Endothelial cell of umbilical vein (primary cell): ENCODE measurements around the gene CROCC. TPM values are rescaled to one million over a fixed set of nuclear protein-coding genes. Genes with fewer than 3 reads are reported as not detected.

Source experiments
- BruUV-seq: library from RNA; stranded (reverse); fragments of 400-500 nt; replicated peaks from 2 replicates; lab custom pipeline; 2021; lab: Mats Ljungman, UMichigan
- CTCF ChIA-PET: fragments of 300-600, 350-600 bp; sonication (Branson Sonifier 250); formaldehyde crosslinking; loops from one replicate; lab custom pipeline; 2021; ENCODE audit warnings: antibody characterized with exemption, inconsistent platforms; lab: Charles Lee
- POLR2A ChIA-PET: fragments of 300-600, 350-600 bp; sonication (Branson Sonifier 250); formaldehyde crosslinking; loops from one replicate; lab custom pipeline; 2021; ENCODE audit warnings: antibody characterized with exemption, inconsistent platforms; lab: Charles Lee
- DNase-seq: peaks from one replicate; pipeline ENCODE4 v3.0.0-alpha.2; 2011; ENCODE audit warnings: low read depth, low spot score
- FAIRE-seq: peaks from 2 replicates; lab custom pipeline; 2011; peaks lifted over from hg19 to GRCh38; lab: Jason Lieb, UNC
- H2AFZ ChIP-seq: 2 replicates; pipeline ENCODE4 v1.6.0; 2012; ENCODE audit warnings: low read depth, low read length, control low read depth, inconsistent platforms
- H3K27ac ChIP-seq: 2 replicates; pipeline ENCODE4 v1.5.1; 2011; ENCODE audit warnings: low read depth, mild to moderate bottlenecking, control low read depth, low read length, moderate library complexity; ENCODE audit not compliant: insufficient read depth
- H3K27me3 ChIP-seq, 2 experiments: 2 replicates each; pipeline versions ENCODE4 v1.6.0 to v1.6.1; 2011; ENCODE audit warnings: low read length in 2 of 2, mixed read lengths in 1 of 2; ENCODE audit not compliant: control insufficient read depth in 2 of 2, insufficient read depth in 2 of 2
- H3K36me3 ChIP-seq, 2 experiments: 2 replicates in 1 of 2; 3 replicates in 1 of 2; pipeline ENCODE4 v1.5.1; 2011; ENCODE audit warnings: low read length in 2 of 2, mild to moderate bottlenecking in 1 of 2, moderate library complexity in 1 of 2; ENCODE audit not compliant: control insufficient read depth in 2 of 2, insufficient read depth in 2 of 2; ENCODE audit errors: extremely low read depth in 1 of 2
- H3K4me1 ChIP-seq: 3 replicates; pipeline ENCODE4 v1.5.1; 2011; ENCODE audit warnings: mild to moderate bottlenecking, low read length; ENCODE audit not compliant: control insufficient read depth, insufficient read depth; ENCODE audit errors: extremely low read depth
- H3K4me2 ChIP-seq: 2 replicates; pipeline ENCODE4 v1.6.1; 2011; ENCODE audit warnings: low read length, control low read depth, mixed read lengths; ENCODE audit not compliant: insufficient read depth
- H3K4me3 ChIP-seq, 3 experiments: fragments of 200-600 bp in 1 of 3; sonication (generic), shearing (Covaris generic) in 1 of 3; replicated peaks in 1 of 3; 2 replicates each; pipeline ENCODE4 v1.5.1; 2011 to 2016; ENCODE audit warnings: control low read depth in 3 of 3, low read length in 3 of 3, mild to moderate bottlenecking in 2 of 3, inconsistent platforms in 1 of 3, low read depth in 1 of 3, moderate library complexity in 1 of 3; ENCODE audit not compliant: insufficient read depth in 1 of 3
- H3K79me2 ChIP-seq: 2 replicates; pipeline ENCODE4 v1.6.0; 2012; ENCODE audit warnings: low read length, inconsistent platforms; ENCODE audit not compliant: control insufficient read depth, insufficient read depth
- H3K9ac ChIP-seq: replicated peaks from 2 replicates; pipeline ENCODE3; 2011; ENCODE audit warnings: low read length, control low read depth; ENCODE audit not compliant: insufficient read depth; ENCODE audit errors: extremely low read depth
- H3K9me1 ChIP-seq: replicated peaks from 3 replicates; pipeline ENCODE4 v1.6.0; 2011; ENCODE audit warnings: mild to moderate bottlenecking, low read length; ENCODE audit not compliant: control insufficient read depth, insufficient read depth; ENCODE audit errors: extremely low read depth
- H3K9me3 ChIP-seq: replicated peaks from 2 replicates; pipeline ENCODE4 v1.5.1; 2012; ENCODE audit warnings: low read length, inconsistent platforms; ENCODE audit not compliant: control insufficient read depth, insufficient read depth
- H4K20me1 ChIP-seq: replicated peaks from 2 replicates; pipeline ENCODE3; 2011; ENCODE audit warnings: mild to moderate bottlenecking, low read length; ENCODE audit not compliant: control insufficient read depth, insufficient read depth; ENCODE audit errors: extremely low read depth
- GATA2 ChIP-seq: IDR thresholded peaks from 2 replicates; pipeline ENCODE4 v1.7.0; 2011; ENCODE audit warnings: low read depth, mild to moderate bottlenecking, moderate library complexity, mixed read lengths, low read length; ENCODE audit not compliant: insufficient read length, insufficient read depth
- dilution Hi-C: fragments of 300-500 bp; cut with MboI; formaldehyde crosslinking; loops from one replicate; pipeline ENCODE4 v1.15.0; 2019; ENCODE audit warnings: low sequenced_read_pairs; ENCODE audit not compliant: extremely low pct_ligation_motif_present
- intact Hi-C: fragments of 100-400 bp; cut with micrococcal nuclease; formaldehyde crosslinking; loops from one replicate; pipeline ENCODE4 v1.10.0; 2022
- polyA plus RNA-seq, 4 experiments: library from polyadenylated mRNA; depleted of rRNA in 3 of 4; stranded (reverse) in 3 of 4; unstranded in 1 of 4; fragments of >200 nt; gene quantifications; 2 replicates each; pipeline versions ENCODE4 v1.2.1 to v1.2.3, GENCODE V29; 2011 to 2012; ENCODE audit warnings: missing spikeins in 1 of 4
- total RNA-seq: library from RNA; stranded (reverse); gene quantifications from 2 replicates; pipeline ENCODE4 v1.2.3, GENCODE V29; 2021
- TF ChIP-seq, protein P1 (sequence below), 2 donors: IDR thresholded peaks; 1 replicate in 1 of 2; 2 replicates in 1 of 2; pipeline ENCODE4 v1.5.1; 2011; ENCODE audit warnings: low read length in 2 of 2, mild to moderate bottlenecking in 2 of 2, moderate library complexity in 2 of 2, control low read depth in 1 of 2, inconsistent platforms in 1 of 2, low read depth in 1 of 2; ENCODE audit not compliant: insufficient read depth in 1 of 2; ENCODE audit errors: extremely low read depth in 1 of 2

The CROCC gene
- total and polyA plus RNA-seq, 2 donors (not counting 3 experiments of a cell fraction or from before 2014, with no cell fraction given): 18.3 to 35.5 TPM

DNA sequence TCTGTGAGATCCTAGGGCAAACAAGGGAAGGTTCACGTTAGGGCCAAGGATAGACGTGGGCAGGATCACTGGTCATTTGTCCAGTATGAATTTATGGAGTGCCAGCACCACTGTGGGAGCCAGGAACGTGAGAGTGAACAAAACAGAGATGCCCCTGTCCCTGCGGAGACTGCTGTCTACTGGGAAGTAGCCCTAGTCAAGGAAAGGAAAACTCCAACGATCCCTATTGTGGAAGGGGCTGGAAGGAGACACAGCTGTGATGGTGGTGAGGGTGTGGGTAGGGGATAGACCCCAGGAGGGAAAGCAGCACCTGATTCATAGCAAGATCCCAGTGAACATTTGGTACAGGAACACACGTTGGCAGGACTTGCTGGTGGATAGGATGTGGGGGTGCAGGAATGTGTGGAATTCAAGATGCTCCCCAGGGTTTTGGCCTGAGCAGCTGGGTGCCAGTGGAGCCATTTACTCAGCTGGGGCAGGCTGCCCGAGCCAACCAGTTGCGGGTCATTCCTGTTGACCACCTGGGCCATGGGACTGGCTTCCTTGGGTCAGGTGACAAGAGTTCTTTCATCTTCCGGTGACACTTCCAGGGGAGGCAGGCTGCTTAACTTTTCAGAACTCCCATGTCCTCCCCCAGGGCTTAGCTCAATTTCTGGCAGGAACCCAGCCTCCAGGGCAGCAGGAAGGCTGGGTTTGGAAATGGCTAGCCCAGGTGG, 91.2 kb downstream of the CROCC start:
- ChIA-PET CTCF (interaction anchor here (1.0 to 1.3 kb wide), 4 partner anchors 11 to 53 kb away, joined by 3 to 4 read pairs (median 4); no protein-coding TSS in a partner anchor), POLR2A (no interaction called here)
- intact Hi-C loops: no loop called here

More for the DNA sequence above, 91.2 kb downstream of the CROCC start:
- Histone ChIP-seq H3K4me1 (peaks cover 24% of the 10 kb centered on the region), H3K27me3 (no peaks in the 10 kb centered on the region), H3K9me1 (no peaks in the 10 kb centered on the region), H3K27ac (no peak overlapping the region), H3K9me3 (no peaks in the 10 kb centered on the region), H3K4me3 (no peak overlapping the region), H3K9ac (no peak overlapping the region), H3K36me3 (peaks cover 0 to under 1% of the 10 kb centered on the region in 2 experiments), H2AFZ (no peak overlapping the region), H3K4me2 (no peak overlapping the region), H3K79me2 (no peaks in the 10 kb centered on the region), H4K20me1 (no peaks in the 10 kb centered on the region)
- no peak for TF ChIP-seq GATA2
- TF ChIP-seq, protein P1, sequence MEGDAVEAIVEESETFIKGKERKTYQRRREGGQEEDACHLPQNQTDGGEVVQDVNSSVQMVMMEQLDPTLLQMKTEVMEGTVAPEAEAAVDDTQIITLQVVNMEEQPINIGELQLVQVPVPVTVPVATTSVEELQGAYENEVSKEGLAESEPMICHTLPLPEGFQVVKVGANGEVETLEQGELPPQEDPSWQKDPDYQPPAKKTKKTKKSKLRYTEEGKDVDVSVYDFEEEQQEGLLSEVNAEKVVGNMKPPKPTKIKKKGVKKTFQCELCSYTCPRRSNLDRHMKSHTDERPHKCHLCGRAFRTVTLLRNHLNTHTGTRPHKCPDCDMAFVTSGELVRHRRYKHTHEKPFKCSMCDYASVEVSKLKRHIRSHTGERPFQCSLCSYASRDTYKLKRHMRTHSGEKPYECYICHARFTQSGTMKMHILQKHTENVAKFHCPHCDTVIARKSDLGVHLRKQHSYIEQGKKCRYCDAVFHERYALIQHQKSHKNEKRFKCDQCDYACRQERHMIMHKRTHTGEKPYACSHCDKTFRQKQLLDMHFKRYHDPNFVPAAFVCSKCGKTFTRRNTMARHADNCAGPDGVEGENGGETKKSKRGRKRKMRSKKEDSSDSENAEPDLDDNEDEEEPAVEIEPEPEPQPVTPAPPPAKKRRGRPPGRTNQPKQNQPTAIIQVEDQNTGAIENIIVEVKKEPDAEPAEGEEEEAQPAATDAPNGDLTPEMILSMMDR (IDR thresholded peaks at IDR 0.05; ENCODE audit: extremely low read depth in 1 of 2, insufficient read depth in 1 of 2, low read depth in 1 of 2, low read length in 2 of 2): no peak
- BruUV-seq: no TSS peak
- dilution Hi-C loops: no loop called here
- no peak for DNase-seq
- no peak for FAIRE-seq
